ENCODE data around the gene KCNQ5.

KCNQ5 gene

GRCh38 chr6:72916906-72917305, 295.0 kb downstream of the KCNQ5 start:
- no peaks in the 10 kb centered on the region for H3K79me2 ChIP-seq (ENCODE audit: insufficient read depth, low read length)
- no peak overlapping the region for H3K27ac ChIP-seq (ENCODE audit: low read depth, low read length, poor library complexity, severe bottlenecking)
- no peaks in the 10 kb centered on the region for H3K9me3 ChIP-seq (ENCODE audit: low read length)
- H3K9ac ChIP-seq (ENCODE audit: low read length), result no peak overlapping the region
- H3K36me3 ChIP-seq (ENCODE audit: insufficient read depth, low read length), result no peaks in the 10 kb centered on the region
- H3K4me3 ChIP-seq (ENCODE audit: low read depth, low read length, poor library complexity, severe bottlenecking), result no peak overlapping the region
- no peak overlapping the region for H2AFZ ChIP-seq (ENCODE audit: low read length)
- peaks cover 1% of the 10 kb centered on the region for H3K4me1 ChIP-seq (ENCODE audit: insufficient read depth, low read length, severe bottlenecking)
- no peaks in the 10 kb centered on the region for H3K27me3 ChIP-seq (ENCODE audit: insufficient read depth, low read length)
- no peaks in the 10 kb centered on the region for H3K9me2 ChIP-seq (ENCODE audit: low read depth, low read length)
- no peak for TF ChIP-seq EZH2 (IDR thresholded peaks at IDR 0.05; ENCODE audit: borderline replicate concordance, low read length)
- no peak for TF ChIP-seq CTCF (IDR thresholded peaks at IDR 0.05; ENCODE audit: low read length)
- no peaks in the 10 kb centered on the region for H4K20me1 ChIP-seq (ENCODE audit: insufficient read depth, low read length)
- H3K4me2 ChIP-seq (ENCODE audit: low read length), result no peak overlapping the region
- no peaks in the 10 kb centered on the region for H3F3A ChIP-seq (ENCODE audit: insufficient read depth, low read length)

GRCh38 chr6:72922401-72922800, 300.5 kb downstream of the KCNQ5 start:
- H3K4me2 ChIP-seq (ENCODE audit: low read length), result no peak overlapping the region
- TF ChIP-seq EZH2 (IDR thresholded peaks at IDR 0.05; ENCODE audit: borderline replicate concordance, low read length) (no peak), CTCF (IDR thresholded peaks at IDR 0.05; ENCODE audit: low read length) (no peak)
- H3K27me3 ChIP-seq (ENCODE audit: insufficient read depth, low read length), result no peaks in the 10 kb centered on the region
- no peak overlapping the region for H3K4me3 ChIP-seq (ENCODE audit: low read depth, low read length, poor library complexity, severe bottlenecking)
- no peaks in the 10 kb centered on the region for H3K4me1 ChIP-seq (ENCODE audit: insufficient read depth, low read length, severe bottlenecking)
- H3F3A ChIP-seq (ENCODE audit: insufficient read depth, low read length), result no peaks in the 10 kb centered on the region
- no peaks in the 10 kb centered on the region for H4K20me1 ChIP-seq (ENCODE audit: insufficient read depth, low read length)
- no peaks in the 10 kb centered on the region for H3K36me3 ChIP-seq (ENCODE audit: insufficient read depth, low read length)
- no peak overlapping the region for H3K27ac ChIP-seq (ENCODE audit: low read depth, low read length, poor library complexity, severe bottlenecking)
- no peaks in the 10 kb centered on the region for H3K9me2 ChIP-seq (ENCODE audit: low read depth, low read length)
- no peaks in the 10 kb centered on the region for H3K79me2 ChIP-seq (ENCODE audit: insufficient read depth, low read length)
- no peak overlapping the region for H2AFZ ChIP-seq (ENCODE audit: low read length)
- no peak overlapping the region for H3K9ac ChIP-seq (ENCODE audit: low read length)
- H3K9me3 ChIP-seq (ENCODE audit: low read length), result no peaks in the 10 kb centered on the region

DNA sequence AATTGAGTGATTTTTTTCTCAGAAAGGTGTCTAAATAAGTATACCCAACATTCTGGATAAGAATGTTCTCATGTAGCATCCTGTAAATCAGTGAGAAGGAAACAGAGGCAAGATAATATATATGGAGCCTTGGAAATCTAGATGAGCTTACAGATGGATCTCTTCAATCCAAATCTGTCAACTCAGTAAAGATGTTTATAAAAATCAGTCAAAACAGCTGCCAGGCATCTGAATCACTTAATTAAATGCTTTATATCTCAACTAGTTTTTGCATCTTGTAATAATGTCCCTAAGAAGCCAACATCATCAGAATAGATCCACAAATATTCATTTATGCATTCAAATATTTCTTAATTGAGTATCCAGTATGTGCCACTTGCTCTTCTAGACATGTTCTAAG, 303.3 kb downstream of the KCNQ5 start:
- Histone ChIP-seq H3K4me1 (ENCODE audit: insufficient read depth, low read length, severe bottlenecking) (no peaks in the 10 kb centered on the region), H3K9ac (ENCODE audit: low read length) (no peak overlapping the region), H3K4me2 (ENCODE audit: low read length) (no peak overlapping the region), H4K20me1 (ENCODE audit: insufficient read depth, low read length) (no peaks in the 10 kb centered on the region), H3K4me3 (ENCODE audit: low read depth, low read length, poor library complexity, severe bottlenecking) (no peak overlapping the region), H3K9me2 (ENCODE audit: low read depth, low read length) (no peaks in the 10 kb centered on the region), H3K27ac (ENCODE audit: low read depth, low read length, poor library complexity, severe bottlenecking) (no peak overlapping the region), H2AFZ (ENCODE audit: low read length) (no peak overlapping the region), H3K9me3 (ENCODE audit: low read length) (no peaks in the 10 kb centered on the region), H3K36me3 (ENCODE audit: insufficient read depth, low read length) (no peaks in the 10 kb centered on the region), H3K27me3 (ENCODE audit: insufficient read depth, low read length) (no peaks in the 10 kb centered on the region), H3K79me2 (ENCODE audit: insufficient read depth, low read length) (no peaks in the 10 kb centered on the region), H3F3A (ENCODE audit: insufficient read depth, low read length) (no peaks in the 10 kb centered on the region)
- TF ChIP-seq CTCF (IDR thresholded peaks at IDR 0.05; ENCODE audit: low read length) (no peak), EZH2 (IDR thresholded peaks at IDR 0.05; ENCODE audit: borderline replicate concordance, low read length) (no peak)
